Transverse colon (tissue), 4 donors: ENCODE measurements around the gene FMNL2. TPM values are rescaled to one million over a fixed set of nuclear protein-coding genes. Genes with fewer than 3 reads are reported as not detected.

ENCODE experiments used
- DNase-seq: peaks from one replicate; pipeline ENCODE4 v3.0.0-alpha.2; 2019
- H3K27ac ChIP-seq, 4 donors: fragments of 200-600 bp; sonication (generic); 2 replicates each; pipeline ENCODE4 v1.5.1; 2016 to 2018; ENCODE audit warnings: inconsistent platforms in 4 of 4
- H3K27me3 ChIP-seq: fragments of 200-600 bp; sonication (generic); 2 replicates; pipeline ENCODE4 v1.5.1; 2017; ENCODE audit warnings: inconsistent platforms
- H3K36me3 ChIP-seq, 4 donors: fragments of 200-600 bp; sonication (generic); 2 replicates each; pipeline ENCODE4 v1.5.1; 2017 to 2019; ENCODE audit warnings: inconsistent platforms in 4 of 4
- H3K4me1 ChIP-seq, 4 donors: fragments of 200-600 bp; sonication (generic); 2 replicates each; pipeline ENCODE4 v1.5.1; 2017 to 2020; ENCODE audit warnings: inconsistent platforms in 4 of 4
- H3K4me3 ChIP-seq, 4 donors: fragments of 200-600 bp; sonication (generic); 1 replicate in 1 of 4; 2 replicates in 3 of 4; pipeline versions ENCODE4 v1.5.1 to v1.6.1; 2017 to 2019; ENCODE audit warnings: inconsistent platforms in 4 of 4
- H3K9me3 ChIP-seq, 2 donors: fragments of 200-600 bp; sonication (generic); 2 replicates each; pipeline ENCODE4 v1.5.1; 2017 to 2019; ENCODE audit warnings: inconsistent platforms in 2 of 2
- EP300 ChIP-seq: sonication (generic); formaldehyde crosslinking; IDR thresholded peaks from one replicate; pipeline ENCODE4 v1.6.1; 2017; ENCODE audit warnings: antibody characterized with exemption, low read depth
- POLR2A ChIP-seq: fragments of 450-650 bp; IDR thresholded peaks from one replicate; pipeline ENCODE4 v1.6.1; 2016; ENCODE audit warnings: antibody characterized with exemption, mild to moderate bottlenecking, moderate library complexity
- POLR2AphosphoS5 ChIP-seq, 3 donors: sonication (generic); formaldehyde crosslinking; IDR thresholded peaks; one replicate each; pipeline ENCODE4 v1.6.1; 2016; ENCODE audit warnings: antibody characterized with exemption in 3 of 3
- WGBS, 2 donors: methylation state at CpG; one replicate each; pipeline ENCODE4 v1.1.5; 2018; ENCODE audit warnings: low coverage in 1 of 2; 5-methylcytosine and 5-hydroxymethylcytosine counted together
- in situ Hi-C, 4 donors: fragments of 200-750 bp; cut with MboI; loops; one replicate each; pipeline versions ENCODE4 v1.15.0 to v1.15.1; 2017; ENCODE audit warnings: low sequenced_read_pairs in 3 of 4, low pct_ligation_motif_present in 1 of 4, low pct_unique_long_range_greater_than_20kb in 1 of 4
- intact Hi-C: fragments of 100-400 bp; cut with DNase I; formaldehyde crosslinking; loops from one replicate; pipeline ENCODE4 v1.15.1; 2023; ENCODE audit warnings: low total_unique reads
- total RNA-seq, 4 donors: library from RNA; depleted of rRNA; stranded (reverse); fragments of >200 nt; gene quantifications; one replicate each; pipeline ENCODE4 v1.1.0, GENCODE V29; 2016
- TF ChIP-seq, protein P1 (sequence below), 5 experiments: fragments of 200-600 bp in 3 of 5; fragments of 450-650 bp in 2 of 5; sonication (generic) in 3 of 5; IDR thresholded peaks; 1 replicate in 2 of 5; 2 replicates in 3 of 5; pipeline ENCODE4 v1.5.1; 2016 to 2017; ENCODE audit warnings: antibody characterized with exemption in 5 of 5, inconsistent platforms in 3 of 5, mild to moderate bottlenecking in 2 of 5, moderate library complexity in 1 of 5

Gene FMNL2
- total RNA-seq, 4 donors from 2014 or later = 9.2 to 31.4 (median 23.9) TPM

GRCh38 chr2:152410165-152410597 is 75.2 kb downstream of the FMNL2 start:
- no peaks in the 10 kb centered on the region for H3K27me3 ChIP-seq
- no peak for DNase-seq
- in situ Hi-C loops (no loop called here), intact Hi-C loops (loop anchor here (10.0 kb wide), 1 partner anchor 65 kb away; no protein-coding TSS in a partner anchor)
- peaks cover 4 to 32% (median 9%) of the 10 kb centered on the region in 4 donors for H3K4me1 ChIP-seq
- no peak overlapping the region for H3K27ac ChIP-seq
- H3K4me3 ChIP-seq = no peak overlapping the region
- no peak for TF ChIP-seq POLR2A
- TF ChIP-seq, protein P1, sequence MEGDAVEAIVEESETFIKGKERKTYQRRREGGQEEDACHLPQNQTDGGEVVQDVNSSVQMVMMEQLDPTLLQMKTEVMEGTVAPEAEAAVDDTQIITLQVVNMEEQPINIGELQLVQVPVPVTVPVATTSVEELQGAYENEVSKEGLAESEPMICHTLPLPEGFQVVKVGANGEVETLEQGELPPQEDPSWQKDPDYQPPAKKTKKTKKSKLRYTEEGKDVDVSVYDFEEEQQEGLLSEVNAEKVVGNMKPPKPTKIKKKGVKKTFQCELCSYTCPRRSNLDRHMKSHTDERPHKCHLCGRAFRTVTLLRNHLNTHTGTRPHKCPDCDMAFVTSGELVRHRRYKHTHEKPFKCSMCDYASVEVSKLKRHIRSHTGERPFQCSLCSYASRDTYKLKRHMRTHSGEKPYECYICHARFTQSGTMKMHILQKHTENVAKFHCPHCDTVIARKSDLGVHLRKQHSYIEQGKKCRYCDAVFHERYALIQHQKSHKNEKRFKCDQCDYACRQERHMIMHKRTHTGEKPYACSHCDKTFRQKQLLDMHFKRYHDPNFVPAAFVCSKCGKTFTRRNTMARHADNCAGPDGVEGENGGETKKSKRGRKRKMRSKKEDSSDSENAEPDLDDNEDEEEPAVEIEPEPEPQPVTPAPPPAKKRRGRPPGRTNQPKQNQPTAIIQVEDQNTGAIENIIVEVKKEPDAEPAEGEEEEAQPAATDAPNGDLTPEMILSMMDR (IDR thresholded peaks at IDR 0.05) = no peak
- TF ChIP-seq EP300 = no peak
- TF ChIP-seq POLR2AphosphoS5 (IDR thresholded peaks at IDR 0.05) = no peak
- no peaks in the 10 kb centered on the region for H3K36me3 ChIP-seq
- no peaks in the 10 kb centered on the region for H3K9me3 ChIP-seq
- WGBS, 2 donors = 82 to 89% methylated on average over 2 of the region's 2 CpGs

DNA sequence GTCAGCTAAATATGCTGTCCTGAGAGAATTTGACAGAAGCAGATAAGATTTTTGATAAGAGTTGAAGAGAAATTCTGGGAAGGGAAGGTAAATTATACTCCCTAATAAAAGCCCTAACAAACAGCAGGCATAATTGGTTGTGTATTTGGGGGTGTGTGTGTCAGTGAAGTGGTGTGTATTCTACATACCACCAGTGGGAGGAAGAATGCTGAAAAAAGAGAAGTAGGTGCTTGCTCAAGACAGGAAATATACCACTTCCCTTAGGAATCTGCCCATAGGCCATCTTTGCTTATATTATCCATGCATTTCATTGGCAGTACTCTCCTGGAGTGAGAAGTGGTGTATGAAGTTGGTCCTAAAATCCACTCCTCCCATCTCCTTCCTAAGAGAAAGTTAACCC is 76.2 kb downstream of the FMNL2 start:
- Histone ChIP-seq H3K4me3 (no peak overlapping the region), H3K27me3 (no peaks in the 10 kb centered on the region), H3K9me3 (no peaks in the 10 kb centered on the region), H3K4me1 (peaks cover 0 to 23% (median 3%) of the 10 kb centered on the region in 4 donors), H3K36me3 (no peaks in the 10 kb centered on the region), H3K27ac (no peak overlapping the region)
- no peak for DNase-seq
- intact Hi-C loops (loop anchor here (10.0 kb wide), 1 partner anchor 66 kb away; no protein-coding TSS in a partner anchor), in situ Hi-C loops (no loop called here)
- TF ChIP-seq EP300 (no peak), POLR2AphosphoS5 (IDR thresholded peaks at IDR 0.05) (no peak), POLR2A (no peak)
- TF ChIP-seq, protein P1 (IDR thresholded peaks at IDR 0.05) = no peak

DNA sequence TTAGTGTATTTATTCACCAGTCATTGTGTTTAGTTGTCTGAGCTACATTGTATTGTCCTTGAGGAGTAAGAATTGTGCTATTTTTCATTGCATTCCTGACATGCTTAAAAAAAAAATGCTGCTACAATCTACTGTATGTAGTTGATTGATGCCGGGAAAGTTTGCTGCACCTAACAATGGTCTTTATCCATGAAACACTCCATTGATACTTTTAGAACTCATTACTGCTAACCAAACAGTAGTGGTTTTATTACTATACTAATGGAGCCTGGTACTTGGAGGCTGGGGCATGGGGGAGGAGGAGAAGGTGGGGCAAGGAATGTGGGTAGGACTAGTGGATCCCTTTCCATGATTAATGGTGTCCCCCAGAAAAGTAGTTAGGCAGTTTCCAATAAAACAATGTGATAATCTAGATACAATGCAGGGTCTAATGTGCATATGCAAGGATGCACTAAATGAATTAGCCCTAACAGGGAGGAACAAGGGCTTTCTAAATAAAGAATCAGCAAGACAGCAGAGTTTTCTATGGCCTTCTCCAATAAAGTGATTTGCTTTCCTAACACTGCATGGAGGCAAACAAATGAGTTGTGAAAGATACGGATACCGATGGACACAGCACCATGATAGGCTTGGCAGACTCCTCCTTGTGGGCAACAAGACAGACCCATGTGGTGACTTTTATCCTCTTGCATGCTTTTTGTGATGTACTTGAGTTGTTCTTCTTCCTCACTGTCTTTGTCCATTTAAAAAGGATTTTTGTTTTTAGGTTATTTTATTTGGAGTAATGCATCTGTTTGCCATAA is 78.5 kb downstream of the FMNL2 start:
- H3K9me3 ChIP-seq = no peaks in the 10 kb centered on the region
- 64 to 88% methylated on average over 3 of the region's 3 CpGs for WGBS, 2 donors
- in situ Hi-C loops (no loop called here), intact Hi-C loops (loop anchor here (10.0 kb wide), 1 partner anchor 69 kb away; no protein-coding TSS in a partner anchor)
- TF ChIP-seq EP300 (no peak), POLR2AphosphoS5 (IDR thresholded peaks at IDR 0.05) (no peak), POLR2A (no peak)
- TF ChIP-seq, protein P1 (IDR thresholded peaks at IDR 0.05) = no peak
- no peak overlapping the region for H3K27ac ChIP-seq
- peaks cover 0 to 6% (median 0%) of the 10 kb centered on the region in 4 donors for H3K4me1 ChIP-seq
- no peaks in the 10 kb centered on the region for H3K36me3 ChIP-seq
- H3K27me3 ChIP-seq = no peaks in the 10 kb centered on the region
- no peak overlapping the region for H3K4me3 ChIP-seq
- no peak for DNase-seq

DNA sequence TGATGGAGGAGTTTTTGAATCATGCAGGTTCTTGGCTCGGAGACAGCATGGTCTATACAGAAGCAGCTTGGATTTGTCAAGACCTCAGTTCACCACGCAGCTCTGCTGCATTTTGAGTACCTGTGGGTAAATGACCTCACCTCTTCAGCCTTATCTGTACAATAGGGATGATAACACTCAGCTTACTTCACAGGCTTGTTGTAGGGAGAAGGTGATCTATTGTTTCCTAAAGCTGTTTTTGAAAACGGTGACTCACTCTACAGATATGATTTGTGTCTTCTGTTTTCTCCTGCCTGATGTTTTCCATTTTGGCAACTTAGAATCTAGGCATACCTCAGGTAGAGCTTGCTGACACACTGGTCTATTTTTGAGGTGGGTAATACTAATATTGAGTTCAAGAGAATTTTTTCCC is 80.3 kb downstream of the FMNL2 start:
- intact Hi-C loops = loop anchor here (10.0 kb wide), 1 partner anchor 70 kb away; no protein-coding TSS in a partner anchor
- 42% methylated on average over 3 of the region's 3 CpGs; no CpG with 5 or more reads in 1 of the 2 donors for WGBS, 2 donors
- no peak for DNase-seq

More for the DNA sequence above, 80.3 kb downstream of the FMNL2 start:
- no peaks in the 10 kb centered on the region for H3K27me3 ChIP-seq
- in situ Hi-C loops = no loop called here
- peaks cover 0 to 6% (median 0%) of the 10 kb centered on the region in 4 donors for H3K4me1 ChIP-seq
- H3K9me3 ChIP-seq = no peaks in the 10 kb centered on the region
- no peak overlapping the region for H3K27ac ChIP-seq
- TF ChIP-seq POLR2AphosphoS5 (IDR thresholded peaks at IDR 0.05) (no peak), POLR2A (no peak), EP300 (no peak)
- TF ChIP-seq, protein P1 (IDR thresholded peaks at IDR 0.05) = no peak
- H3K36me3 ChIP-seq = no peaks in the 10 kb centered on the region
- H3K4me3 ChIP-seq = no peak overlapping the region
